Neural progenitor cell (in vitro differentiated cells): Measurements from ENCODE around the gene C8G. TPM values are rescaled to one million over a fixed set of nuclear protein-coding genes. Genes with fewer than 3 reads are reported as not detected.

ENCODE experiments used
- DNase-seq: peaks from one replicate; pipeline ENCODE4 v3.0.0-alpha.2; 2016; ENCODE audit warnings: low spot score
- H2AFZ ChIP-seq: fragments of 200-600 bp; sonication (generic); replicated peaks from 2 replicates; pipeline ENCODE4 v1.6.1; 2016; ENCODE audit warnings: antibody characterized with exemption
- H3F3A ChIP-seq: fragments of 200-600 bp; sonication (generic); 2 replicates; pipeline ENCODE4 v1.6.1; 2016; ENCODE audit warnings: antibody characterized with exemption, low read depth
- H3K27ac ChIP-seq: fragments of 200-600 bp; sonication (generic); 2 replicates; pipeline ENCODE4 v1.5.1; 2016; ENCODE audit warnings: mild to moderate bottlenecking
- H3K27me3 ChIP-seq: fragments of 200-600 bp; sonication (generic); 2 replicates; pipeline ENCODE4 v1.6.1; 2016; ENCODE audit warnings: mild to moderate bottlenecking, moderate library complexity
- H3K36me3 ChIP-seq: fragments of 200-600 bp; sonication (generic); 2 replicates; pipeline ENCODE4 v1.5.1; 2016
- H3K4me1 ChIP-seq: fragments of 200-600 bp; sonication (generic); 2 replicates; pipeline ENCODE4 v1.6.1; 2016; ENCODE audit warnings: mixed run types
- H3K4me2 ChIP-seq: fragments of 200-600 bp; sonication (generic); 2 replicates; pipeline ENCODE4 v1.6.1; 2016
- H3K4me3 ChIP-seq: fragments of 200-600 bp; sonication (generic); 2 replicates; pipeline ENCODE4 v1.5.1; 2016
- H3K79me2 ChIP-seq: fragments of 200-600 bp; sonication (generic); 2 replicates; pipeline ENCODE4 v1.6.1; 2016; ENCODE audit warnings: low read depth
- H3K9ac ChIP-seq: fragments of 200-600 bp; sonication (generic); 2 replicates; pipeline ENCODE4 v1.6.1; 2016
- H3K9me3 ChIP-seq: fragments of 200-600 bp; sonication (generic); 2 replicates; pipeline ENCODE4 v1.5.1; 2016; ENCODE audit warnings: low read depth
- H4K20me1 ChIP-seq: fragments of 200-600 bp; sonication (generic); 2 replicates; pipeline ENCODE4 v1.6.1; 2016; ENCODE audit warnings: low read depth
- H3K27ac Mint-ChIP-seq: 3 replicates; pipeline ENCODE4 v1.8.0; 2021; ENCODE audit warnings: mixed read lengths
- H3K27me3 Mint-ChIP-seq: 2 replicates; pipeline ENCODE4 v1.8.0; 2022; ENCODE audit warnings: low read depth, mild to moderate bottlenecking, inconsistent platforms, moderate library complexity, mixed read lengths; ENCODE audit not compliant: insufficient read depth
- H3K36me3 Mint-ChIP-seq: 3 replicates; pipeline ENCODE4 v1.8.0; 2021; ENCODE audit warnings: mixed read lengths
- H3K4me1 Mint-ChIP-seq: 3 replicates; pipeline ENCODE4 v1.8.0; 2021; ENCODE audit warnings: mixed read lengths
- H3K4me3 Mint-ChIP-seq: 3 replicates; pipeline ENCODE4 v1.8.0; 2021; ENCODE audit warnings: mild to moderate bottlenecking, moderate library complexity, mixed read lengths
- H3K9me3 Mint-ChIP-seq: 3 replicates; pipeline ENCODE4 v1.8.0; 2020; ENCODE audit warnings: mixed read lengths
- CTCF ChIP-seq: fragments of 200-600 bp; sonication (generic); IDR thresholded peaks from 2 replicates; pipeline ENCODE4 v1.5.1; 2017; ENCODE audit warnings: antibody characterized with exemption, mild to moderate bottlenecking
- EZH2 ChIP-seq: fragments of 200-600 bp; sonication (generic); IDR thresholded peaks from 2 replicates; pipeline ENCODE4 v1.6.1; 2017; ENCODE audit warnings: antibody characterized with exemption, mild to moderate bottlenecking, moderate library complexity
- EZH2phosphoT487 ChIP-seq: fragments of 200-600 bp; sonication (generic); IDR thresholded peaks from 2 replicates; pipeline ENCODE4 v1.6.1; 2017; ENCODE audit warnings: antibody characterized with exemption
- total RNA-seq: library from RNA; depleted of rRNA; stranded (reverse); fragments of >200 nt; gene quantifications from 2 replicates; pipeline ENCODE4 v1.2.3, GENCODE V29; 2015; ENCODE audit warnings: low replicate concordance

The C8G gene
- total RNA-seq, 1 donor from 2014 or later = not detected

- TF ChIP-seq EZH2 (no peak), CTCF (peak; percentile 5), EZH2phosphoT487 (no peak)
- Mint-ChIP-seq H3K27ac (no peak overlapping the region), H3K4me3 (no peak overlapping the region), H3K9me3 (no peaks in the 10 kb centered on the region), H3K36me3 (peaks cover 6% of the 10 kb centered on the region), H3K27me3 (no peaks in the 10 kb centered on the region), H3K4me1 (no peaks in the 10 kb centered on the region)
- Histone ChIP-seq H3K36me3 (no peaks in the 10 kb centered on the region), H3K9me3 (no peaks in the 10 kb centered on the region), H3K79me2 (no peaks in the 10 kb centered on the region), H4K20me1 (no peaks in the 10 kb centered on the region), H3K27me3 (no peaks in the 10 kb centered on the region), H3K4me1 (no peaks in the 10 kb centered on the region), H3K9ac (no peak overlapping the region), H3K4me2 (no peak overlapping the region), H3K4me3 (no peak overlapping the region), H2AFZ (no peak overlapping the region), H3K27ac (no peak overlapping the region), H3F3A (no peaks in the 10 kb centered on the region)
- no peak for DNase-seq
These were observed 34.2 kb upstream of the C8G start for GRCh38 chr9:136910901-136911245.

GRCh38 chr9:136913701-136914438 is 31.2 kb upstream of the C8G start:
- Histone ChIP-seq H4K20me1 (no peaks in the 10 kb centered on the region), H3K4me3 (no peak overlapping the region), H3K4me1 (no peaks in the 10 kb centered on the region), H3K27ac (no peak overlapping the region), H3K79me2 (no peaks in the 10 kb centered on the region), H3F3A (no peaks in the 10 kb centered on the region), H2AFZ (no peak overlapping the region), H3K4me2 (no peak overlapping the region), H3K9ac (no peak overlapping the region), H3K36me3 (no peaks in the 10 kb centered on the region), H3K9me3 (no peaks in the 10 kb centered on the region), H3K27me3 (no peaks in the 10 kb centered on the region)
- no peak for DNase-seq
- Mint-ChIP-seq H3K4me3 (no peak overlapping the region), H3K9me3 (no peaks in the 10 kb centered on the region), H3K36me3 (peaks cover 10% of the 10 kb centered on the region), H3K4me1 (no peaks in the 10 kb centered on the region), H3K27me3 (no peaks in the 10 kb centered on the region), H3K27ac (no peak overlapping the region)
- no peak for TF ChIP-seq EZH2phosphoT487
- no peak for TF ChIP-seq EZH2
- TF ChIP-seq CTCF = no peak

- Histone ChIP-seq H3K36me3 (no peaks in the 10 kb centered on the region), H3K79me2 (no peaks in the 10 kb centered on the region), H3K4me3 (no peak overlapping the region), H3K27ac (no peak overlapping the region), H3K4me2 (no peak overlapping the region), H4K20me1 (no peaks in the 10 kb centered on the region), H2AFZ (no peak overlapping the region), H3K9me3 (no peaks in the 10 kb centered on the region), H3K4me1 (no peaks in the 10 kb centered on the region), H3F3A (no peaks in the 10 kb centered on the region), H3K27me3 (no peaks in the 10 kb centered on the region), H3K9ac (no peak overlapping the region)
- H3K4me1 Mint-ChIP-seq = no peaks in the 10 kb centered on the region
- peak overlapping the region; percentile 7 for H3K4me3 Mint-ChIP-seq
- no peak for TF ChIP-seq CTCF
- TF ChIP-seq EZH2phosphoT487 = no peak
- TF ChIP-seq EZH2 = no peak
- H3K36me3 Mint-ChIP-seq = peaks cover 16% of the 10 kb centered on the region
- no peak overlapping the region for H3K27ac Mint-ChIP-seq
- DNase-seq = no peak
- H3K9me3 Mint-ChIP-seq = no peaks in the 10 kb centered on the region
- H3K27me3 Mint-ChIP-seq = peaks cover 3% of the 10 kb centered on the region
These were observed 29.3 kb upstream of the C8G start for GRCh38 chr9:136915632-136916329.
